Raji (cell line): ENCODE results near the gene FBXW4.

Source experiments
- POLR2A ChIP-seq: IDR thresholded peaks from 2 replicates; pipeline ENCODE4 v1.6.1; 2011; ENCODE audit warnings: low read depth, low read length, control low read depth; ENCODE audit not compliant: insufficient read depth

The FBXW4 gene

DNA sequence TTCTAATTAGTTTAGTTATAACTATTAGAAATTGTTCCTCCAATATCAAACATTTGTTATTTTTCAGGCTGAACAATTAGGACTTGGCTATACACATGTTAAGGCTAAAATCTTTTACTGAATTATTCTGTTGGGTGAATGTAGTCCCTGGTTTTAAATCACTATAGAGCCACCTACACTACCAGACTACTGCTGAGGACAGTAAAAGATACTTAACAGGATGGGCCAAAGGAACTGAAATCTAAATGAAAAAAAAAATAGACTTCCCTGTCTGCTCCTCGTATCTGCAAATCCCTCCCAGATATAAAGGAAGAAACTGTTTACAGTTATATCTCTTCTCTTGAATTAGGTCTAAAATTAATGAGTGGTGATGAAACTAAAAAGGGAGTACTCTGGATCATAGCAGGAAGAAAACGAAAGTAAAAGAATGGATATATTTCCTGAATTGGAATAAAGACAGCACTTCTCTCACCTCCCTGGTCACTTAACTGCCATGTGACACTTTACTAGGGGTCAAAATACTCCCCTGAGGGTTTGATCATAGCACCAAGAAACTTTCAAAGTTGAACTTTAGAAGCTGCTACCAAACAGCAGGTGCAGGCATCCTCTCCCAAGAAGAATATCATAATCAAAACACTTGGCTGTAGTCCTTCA is 12.7 kb downstream of the FBXW4 start:
- TF ChIP-seq POLR2A = no peak

DNA sequence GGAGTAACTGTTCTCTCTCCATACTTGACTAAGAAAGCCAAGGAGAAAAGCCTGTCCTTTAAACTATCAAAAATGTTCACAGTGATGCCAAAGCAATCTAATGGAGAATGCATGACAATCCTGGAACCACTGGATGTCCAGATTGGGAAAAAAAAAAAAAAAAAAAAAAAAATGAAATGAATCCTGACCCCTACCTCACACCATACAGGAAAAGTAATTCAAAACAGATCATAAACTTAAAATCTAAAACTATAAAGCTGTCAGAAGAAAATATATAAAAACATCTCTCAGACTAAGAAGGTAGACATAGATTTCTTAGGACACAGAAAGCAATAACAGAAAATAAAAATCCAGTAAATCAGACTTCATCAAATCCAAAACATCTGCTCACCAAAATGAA is 18.4 kb downstream of the FBXW4 start:
- TF ChIP-seq POLR2A = no peak

DNA sequence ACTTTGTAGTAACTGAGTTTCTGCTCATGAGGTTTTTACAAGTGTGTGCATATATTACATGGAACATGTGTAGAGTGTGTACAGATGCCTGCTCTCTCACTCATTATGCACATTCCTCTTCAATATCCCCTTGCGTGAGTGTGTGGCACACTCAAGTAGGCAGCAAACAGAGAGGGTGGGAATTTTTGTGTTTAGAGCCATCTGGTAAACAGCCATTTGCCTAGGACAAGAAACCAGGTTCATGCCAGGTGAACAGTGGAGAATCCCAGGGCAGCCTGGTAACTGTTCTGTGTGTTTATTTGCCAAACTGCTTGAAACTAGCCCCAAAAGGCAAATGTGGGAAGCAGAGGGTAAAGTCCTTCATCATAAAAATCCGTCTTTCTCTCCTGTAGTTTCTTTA is 19.9 kb downstream of the FBXW4 start:
- TF ChIP-seq POLR2A = no peak

DNA sequence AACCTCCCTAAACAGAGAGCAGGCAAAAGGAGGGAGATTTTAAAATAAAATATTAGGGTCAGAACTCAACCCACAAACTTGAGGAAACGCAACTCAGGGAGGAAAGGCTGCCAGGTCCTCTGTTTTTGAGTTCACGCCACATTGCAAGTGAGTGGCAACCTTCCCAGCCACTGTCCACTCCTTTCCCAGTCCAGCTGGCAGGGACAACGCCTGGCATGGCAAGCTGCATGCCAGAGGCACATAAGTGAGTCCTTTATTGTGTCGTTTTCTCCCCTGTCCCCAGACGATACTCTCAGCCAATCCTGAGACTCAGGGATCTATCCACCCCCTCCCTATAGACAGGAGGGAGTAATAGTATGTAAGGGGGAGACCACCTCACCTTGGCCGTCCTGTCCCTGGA is 22.4 kb downstream of the FBXW4 start:
- no peak for TF ChIP-seq POLR2A

DNA sequence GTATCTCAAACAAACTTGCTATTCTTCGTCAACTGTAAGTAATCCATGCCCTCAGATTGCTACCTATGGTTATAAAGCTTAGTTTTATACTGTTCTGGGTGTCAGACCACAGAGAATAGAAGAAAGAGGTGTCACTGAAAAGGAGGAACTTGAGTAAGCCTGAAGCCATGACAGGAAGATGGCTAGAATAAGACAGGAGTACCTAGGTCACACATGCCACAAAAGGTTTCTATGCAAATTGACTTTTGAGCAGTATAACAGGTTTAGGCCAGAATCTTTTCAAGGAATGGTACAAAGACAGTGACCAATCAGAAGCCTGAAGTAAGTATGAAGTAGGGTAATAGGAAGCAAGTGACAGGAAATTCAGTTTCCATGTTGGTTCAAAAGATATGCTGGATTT is 23.5 kb downstream of the FBXW4 start:
- TF ChIP-seq POLR2A = no peak

DNA sequence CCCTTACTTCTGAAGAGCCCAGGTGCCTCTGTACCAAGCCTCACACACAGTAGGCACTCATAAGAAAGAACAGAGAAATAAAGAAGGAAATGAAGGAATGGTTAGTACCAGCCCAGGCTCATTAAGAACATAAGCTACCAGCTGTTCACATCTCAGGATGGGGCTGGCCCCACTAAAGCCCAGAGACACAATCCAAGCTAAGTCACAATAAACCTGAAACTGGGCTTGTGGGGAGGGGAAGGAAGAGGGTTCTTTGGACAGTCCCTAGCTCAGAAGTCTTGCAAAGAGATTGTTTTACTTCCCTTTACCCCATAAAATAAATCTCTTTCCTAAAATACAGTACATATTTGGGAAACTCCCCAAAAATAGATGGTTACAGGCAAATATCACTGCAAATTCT is 24.3 kb downstream of the FBXW4 start:
- TF ChIP-seq POLR2A = no peak

DNA sequence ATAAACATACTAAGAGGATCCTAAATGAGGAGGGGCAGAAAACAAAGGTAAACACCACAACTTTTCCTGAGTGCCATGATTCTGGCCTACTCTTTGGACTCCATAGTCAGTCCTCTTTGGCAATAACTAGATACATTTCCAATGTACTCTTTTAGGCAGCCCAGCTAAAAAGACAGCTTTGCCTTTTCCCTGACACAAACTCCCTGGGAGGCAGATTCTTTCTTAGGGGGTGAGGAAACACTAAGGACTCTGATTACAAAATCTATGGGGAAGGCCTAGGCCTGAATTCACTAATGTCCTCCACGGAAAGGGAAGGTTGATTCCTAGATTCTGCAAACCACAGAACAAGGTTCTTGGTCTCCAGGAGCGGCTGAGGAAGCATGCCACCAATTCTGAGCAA is 25.8 kb downstream of the FBXW4 start:
- no peak for TF ChIP-seq POLR2A

DNA sequence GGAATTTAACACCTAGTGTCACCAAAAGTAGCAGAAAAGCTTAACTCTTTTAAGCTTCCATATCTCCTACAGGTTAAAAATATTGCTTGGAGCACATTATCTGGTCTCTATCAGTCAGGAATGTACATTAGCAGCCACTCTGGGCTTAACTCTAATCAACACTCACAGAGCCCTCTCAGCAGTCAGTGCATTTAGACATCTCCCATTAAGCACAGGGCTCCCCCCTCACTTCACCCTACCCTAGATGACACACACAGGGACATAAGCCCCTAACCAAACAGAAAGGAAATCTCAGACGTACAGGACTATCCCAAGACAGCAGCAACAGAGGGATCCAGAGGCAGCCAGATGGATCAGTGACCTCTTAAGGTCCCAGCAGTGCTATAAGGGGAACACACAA is 26.4 kb downstream of the FBXW4 start:
- TF ChIP-seq POLR2A = no peak

DNA sequence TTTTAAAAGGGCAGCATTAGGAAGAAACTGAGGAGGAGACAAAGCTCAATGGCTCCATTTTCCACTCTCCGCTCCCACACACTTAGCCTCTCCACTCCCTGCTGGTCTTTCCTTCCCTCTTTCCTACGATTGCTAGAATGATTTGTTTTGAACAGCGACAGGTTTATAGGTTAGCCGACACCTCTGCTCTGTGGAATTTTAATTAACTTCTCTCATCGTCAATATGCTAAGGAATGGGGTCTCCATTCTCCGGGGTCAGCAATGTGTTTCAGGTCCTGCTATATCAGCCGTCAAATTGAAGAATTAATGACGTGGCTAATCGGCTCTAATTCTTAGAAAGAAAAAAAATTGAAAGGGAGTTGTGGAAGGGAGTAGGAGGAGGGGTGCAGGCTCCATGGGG is 28.9 kb downstream of the FBXW4 start:
- TF ChIP-seq POLR2A = no peak

DNA sequence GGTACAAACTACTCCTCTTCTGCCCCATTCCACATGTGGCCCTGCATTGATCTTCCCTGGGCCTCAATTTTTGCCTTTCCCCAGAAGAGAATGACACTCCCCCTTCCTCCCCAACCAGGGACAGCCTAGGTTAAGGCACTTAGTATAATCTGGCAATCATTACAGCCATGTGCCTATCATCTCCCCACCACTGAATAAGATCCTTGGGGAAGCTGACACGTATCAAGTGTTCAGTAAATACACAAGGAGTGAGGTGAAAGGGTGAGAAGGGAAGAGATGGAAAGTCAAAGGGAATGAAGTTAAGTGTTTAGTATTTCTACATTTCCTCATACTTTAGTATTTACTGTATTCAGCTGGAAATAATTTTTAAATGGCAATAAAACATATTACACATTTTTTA is 31.9 kb downstream of the FBXW4 start:
- no peak for TF ChIP-seq POLR2A

DNA sequence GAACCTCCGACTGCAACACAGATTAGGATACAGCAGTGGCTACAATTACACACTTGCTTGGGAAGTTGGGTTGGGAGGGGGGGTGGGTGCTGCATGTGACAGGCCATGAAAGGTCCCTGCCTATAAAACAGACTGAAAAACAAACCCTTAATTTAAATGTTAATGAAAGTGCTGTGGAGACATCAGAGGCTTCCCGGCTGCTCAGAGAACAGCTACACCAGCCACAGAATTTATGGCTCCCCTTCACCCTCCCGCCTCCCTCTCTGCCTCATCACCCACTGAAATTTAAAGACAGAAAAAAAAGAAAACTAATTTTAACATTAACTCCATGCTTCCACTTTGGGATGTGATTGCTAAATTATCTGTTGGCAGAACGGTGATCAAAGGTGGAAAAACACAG is 34.7 kb downstream of the FBXW4 start:
- no peak for TF ChIP-seq POLR2A

DNA sequence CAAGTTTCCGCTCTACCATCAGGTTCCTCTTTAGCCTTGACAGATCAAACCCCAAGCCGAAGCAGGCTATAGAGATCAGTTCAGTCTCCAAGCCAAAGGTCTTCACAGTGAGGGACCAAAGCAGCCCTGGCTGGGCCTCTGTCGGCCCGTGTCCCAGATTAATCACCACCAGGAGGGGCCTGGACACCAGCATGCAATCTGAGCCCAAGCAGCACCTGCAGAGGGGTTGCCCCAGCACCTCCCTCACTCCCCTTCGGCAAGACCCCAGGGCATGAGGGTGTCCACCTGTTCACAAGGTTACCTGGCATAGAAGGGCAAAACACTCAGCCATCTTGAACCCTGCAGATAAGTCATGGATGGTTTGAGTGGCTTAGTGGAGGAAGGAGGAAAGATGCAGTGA is 36.0 kb downstream of the FBXW4 start:
- no peak for TF ChIP-seq POLR2A

DNA sequence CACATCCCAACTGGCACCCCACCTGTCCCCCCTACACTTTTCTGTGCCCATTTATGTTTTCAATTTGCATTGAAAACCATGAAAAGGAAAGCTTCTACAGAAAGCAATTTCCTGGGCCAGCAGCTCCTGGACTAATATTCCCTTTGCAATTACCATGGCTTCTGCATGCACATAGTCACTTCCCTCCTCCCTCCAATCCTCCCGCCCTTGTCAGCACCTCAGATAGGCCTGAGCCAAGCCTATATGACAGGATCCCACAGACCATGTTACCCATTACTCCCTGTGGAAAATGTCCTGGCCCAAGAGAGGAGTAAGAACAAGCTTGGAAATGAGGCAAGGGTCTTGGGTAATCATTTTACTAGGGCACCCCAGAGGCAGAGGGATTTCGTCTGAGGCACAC is 38.1 kb downstream of the FBXW4 start:
- TF ChIP-seq POLR2A = no peak

DNA sequence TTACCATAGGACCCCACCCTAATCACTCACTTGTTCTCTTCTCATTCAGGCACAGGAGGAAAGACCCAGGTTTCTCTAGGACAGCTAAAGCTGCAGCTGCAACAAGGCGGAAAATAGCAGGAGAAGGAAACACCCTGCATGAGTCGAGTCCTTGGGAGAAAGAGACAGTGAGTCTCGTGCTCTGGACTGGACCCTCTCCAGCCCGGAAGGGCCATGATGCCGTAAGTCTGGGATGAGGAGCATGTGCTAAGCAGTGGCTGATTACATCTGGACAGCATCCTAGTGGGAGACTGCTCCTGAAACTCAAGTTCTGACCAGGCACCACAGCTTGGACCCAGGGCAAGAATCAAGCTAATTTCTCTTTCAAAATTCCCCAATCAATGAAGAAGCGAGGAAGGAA is 39.4 kb downstream of the FBXW4 start:
- TF ChIP-seq POLR2A = no peak

DNA sequence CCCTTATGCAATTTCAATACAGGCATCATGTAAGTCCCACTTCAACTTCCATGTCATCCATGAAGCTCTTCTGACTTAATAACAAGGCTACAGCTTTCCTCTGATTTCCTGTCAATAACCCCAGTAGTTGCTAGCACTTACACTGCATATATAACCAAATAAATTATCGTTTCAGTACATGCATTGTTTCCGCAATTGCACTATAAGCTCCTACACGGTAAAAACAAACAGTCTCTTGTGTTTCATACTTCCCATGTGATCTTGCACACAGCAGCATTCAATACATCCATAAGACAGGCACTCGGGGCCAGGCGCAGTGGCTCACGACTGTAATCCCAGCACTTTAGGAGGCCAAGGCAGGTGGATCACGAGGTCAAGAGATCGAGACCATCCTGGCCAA is 41.4 kb downstream of the FBXW4 start:
- TF ChIP-seq POLR2A = no peak

DNA sequence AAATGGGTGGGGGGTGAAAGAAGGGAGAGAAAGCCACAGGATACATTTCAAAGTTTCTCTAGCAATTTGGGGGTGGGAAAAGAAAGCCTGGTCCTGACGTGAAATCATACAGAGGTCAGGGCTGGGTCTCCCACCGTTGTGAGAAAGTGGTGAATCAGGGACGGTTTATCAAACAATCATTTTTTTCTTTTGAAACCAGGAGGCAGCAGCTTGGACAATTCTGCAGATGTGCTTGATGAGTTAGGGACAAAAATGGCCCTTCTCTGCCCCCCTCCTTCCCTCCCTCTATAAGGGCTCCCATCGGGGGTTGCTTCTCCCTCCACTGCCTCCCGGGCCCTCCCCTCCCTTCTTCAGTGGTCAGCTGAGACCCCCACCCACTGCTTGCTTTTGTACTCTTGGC is 43.6 kb downstream of the FBXW4 start:
- no peak for TF ChIP-seq POLR2A

DNA sequence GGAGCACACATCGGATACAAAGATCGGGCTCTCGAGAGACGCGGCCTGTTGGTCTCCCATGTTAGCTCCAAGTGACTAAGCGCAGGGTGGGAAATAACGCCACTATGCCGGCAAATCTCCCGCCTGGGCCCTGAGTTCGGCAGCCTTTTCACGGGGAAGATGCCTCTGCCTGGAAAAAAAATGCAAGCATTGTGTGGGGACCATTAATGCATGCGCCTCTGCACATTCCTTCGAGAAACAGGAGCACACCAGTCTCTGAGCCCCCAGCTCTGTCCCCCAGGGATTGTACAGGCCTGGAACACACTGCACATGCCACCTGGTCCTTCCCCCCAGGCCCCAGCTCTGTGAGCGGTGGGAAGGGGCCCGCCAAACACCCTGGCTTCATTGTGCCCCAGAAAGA is 44.1 kb downstream of the FBXW4 start:
- TF ChIP-seq POLR2A = no peak
